Karpas-422 (cell line): ENCODE results near the gene TIMM17B. TPM values are rescaled to one million over a fixed set of nuclear protein-coding genes. Genes with fewer than 3 reads are reported as not detected.
A peak's percentile ranks its signal among the peaks of the same experiment; 100 is the strongest.

Experiments
- DNase-seq: peaks from one replicate; pipeline ENCODE4 v3.0.0-alpha.2; 2015
- H2AFZ ChIP-seq: fragments of 200-600 bp; sonication (generic); 2 replicates; pipeline ENCODE4 v1.6.1; 2014; ENCODE audit warnings: antibody characterized with exemption, low read length, mixed read lengths
- H3K27ac ChIP-seq: fragments of 200-600 bp; sonication (generic); 2 replicates; pipeline ENCODE4 v1.5.1; 2014; ENCODE audit warnings: mild to moderate bottlenecking, low read length, moderate library complexity
- H3K27me3 ChIP-seq: fragments of 200-600 bp; sonication (generic); 2 replicates; pipeline ENCODE4 v1.6.1; 2014; ENCODE audit warnings: low read length, mixed read lengths
- H3K36me3 ChIP-seq: fragments of 200-600 bp; sonication (generic); 2 replicates; pipeline ENCODE4 v1.6.1; 2014; ENCODE audit warnings: low read length, mixed read lengths; ENCODE audit not compliant: insufficient read depth
- H3K4me1 ChIP-seq: fragments of 200-600 bp; sonication (generic); 2 replicates; pipeline ENCODE4 v1.6.1; 2014; ENCODE audit warnings: mild to moderate bottlenecking, low read length, mixed read lengths
- H3K4me2 ChIP-seq: fragments of 200-600 bp; sonication (generic); 2 replicates; pipeline ENCODE4 v1.6.1; 2014; ENCODE audit warnings: low read length, low read depth, mild to moderate bottlenecking; ENCODE audit not compliant: poor library complexity, severe bottlenecking
- H3K4me3 ChIP-seq: fragments of 200-600 bp; sonication (generic); 2 replicates; pipeline ENCODE4 v1.5.1; 2014; ENCODE audit warnings: mild to moderate bottlenecking, antibody characterized with exemption, low read length, mixed read lengths
- H3K79me2 ChIP-seq: fragments of 200-600 bp; sonication (generic); 2 replicates; pipeline ENCODE4 v1.6.1; 2014; ENCODE audit warnings: mild to moderate bottlenecking, low read length, mixed read lengths
- H3K9ac ChIP-seq: fragments of 200-600 bp; sonication (generic); 2 replicates; pipeline ENCODE4 v1.6.0; 2014; ENCODE audit warnings: low read length
- H3K9me2 ChIP-seq: fragments of 200-600 bp; sonication (generic), shearing (Covaris generic); replicated peaks from 2 replicates; pipeline ENCODE4 v1.6.0; 2014; ENCODE audit warnings: mild to moderate bottlenecking, low read length, moderate library complexity; ENCODE audit not compliant: insufficient read depth
- H3K9me3 ChIP-seq: fragments of 300-700, 200-600 bp; sonication (generic); 2 replicates; pipeline ENCODE4 v1.6.1; 2014; ENCODE audit warnings: low read length, mixed read lengths
- H4K20me1 ChIP-seq: fragments of 200-600 bp; sonication (generic); 2 replicates; pipeline ENCODE4 v1.6.1; 2014; ENCODE audit warnings: mild to moderate bottlenecking, antibody characterized with exemption, low read length, low read depth; ENCODE audit not compliant: insufficient read depth
- total RNA-seq: library from RNA; depleted of rRNA; stranded (reverse); fragments of >200 nt; shearing (Covaris generic); gene quantifications from 2 replicates; pipeline ENCODE4 v1.2.3, GENCODE V29; 2014; ENCODE audit warnings: low replicate concordance

Gene TIMM17B
- total RNA-seq, 1 experiment from 2014 or later, result 84.5 TPM

DNA sequence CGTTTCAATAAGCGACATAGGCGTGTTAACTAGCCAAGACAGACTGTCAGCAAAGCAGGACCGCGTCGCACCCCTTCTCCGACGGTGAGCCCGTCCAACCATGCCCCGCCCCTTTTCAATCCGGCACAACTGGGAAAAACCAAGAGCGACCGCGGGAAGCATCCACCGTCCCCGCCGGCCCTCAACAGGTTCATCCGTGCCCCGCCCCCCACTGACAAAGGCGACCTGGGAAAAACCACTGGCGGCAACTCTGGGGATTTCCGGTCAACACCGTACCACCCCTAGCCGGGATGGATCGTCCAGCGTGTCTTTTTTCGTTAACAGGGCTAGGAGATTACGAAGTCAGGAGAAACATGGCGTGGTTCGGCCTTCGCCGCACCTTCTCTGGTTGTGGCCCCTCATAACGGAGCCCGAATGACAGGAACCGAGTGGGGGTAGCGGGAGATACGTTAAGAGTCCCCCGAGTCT is 377 bp downstream of the TIMM17B start:
- Histone ChIP-seq H3K9ac (peak overlapping the region; percentile 89), H3K27me3 (no peaks in the 10 kb centered on the region), H3K79me2 (peaks cover 23% of the 10 kb centered on the region), H3K27ac (peak overlapping the region; percentile 66; the same call in 1 of the 2 replicates), H4K20me1 (peaks cover 6% of the 10 kb centered on the region; the same call in 1 of the 2 replicates), H3K36me3 (no peaks in the 10 kb centered on the region), H3K4me3 (peak overlapping the region; percentile 82), H3K4me2 (peak overlapping the region; percentile 79), H2AFZ (0 out of 2 replicates have a peak overlapping the region, but pooled peaks have one; percentile 61), H3K9me2 (no peaks in the 10 kb centered on the region), H3K4me1 (peaks cover 19% of the 10 kb centered on the region), H3K9me3 (no peaks in the 10 kb centered on the region)
- DNase-seq, result peak; percentile 75

DNA sequence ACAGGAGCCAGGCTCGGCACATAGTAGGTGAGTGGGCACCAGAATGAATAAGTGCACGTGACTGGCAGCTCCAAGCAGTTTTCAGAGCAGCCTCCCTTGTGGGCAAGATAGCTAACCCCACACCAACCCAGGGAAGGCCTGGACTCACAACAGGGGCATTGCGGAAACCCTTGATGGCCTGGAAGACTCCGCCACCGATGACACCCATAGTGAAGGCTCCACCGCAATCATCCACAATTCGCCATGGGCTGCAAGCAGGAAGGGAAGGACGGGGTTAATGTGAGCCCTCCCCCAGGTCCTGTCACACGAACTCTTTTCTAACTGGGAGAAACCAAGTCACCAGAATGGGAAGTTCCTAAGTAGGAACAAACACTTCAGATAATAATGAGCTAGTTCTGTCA is 957 bp downstream of the TIMM17B start:
- Histone ChIP-seq H3K9ac (peak overlapping the region; percentile 89), H4K20me1 (peaks cover 6% of the 10 kb centered on the region; the same call in 1 of the 2 replicates), H3K9me3 (no peaks in the 10 kb centered on the region), H3K27ac (no peak overlapping the region), H3K36me3 (no peaks in the 10 kb centered on the region), H3K27me3 (no peaks in the 10 kb centered on the region), H3K4me2 (peak overlapping the region; percentile 79), H3K4me1 (peaks cover 24% of the 10 kb centered on the region), H2AFZ (no peak overlapping the region), H3K9me2 (no peaks in the 10 kb centered on the region), H3K79me2 (peaks cover 23% of the 10 kb centered on the region), H3K4me3 (peak overlapping the region; percentile 82)
- DNase-seq, result no peak

DNA sequence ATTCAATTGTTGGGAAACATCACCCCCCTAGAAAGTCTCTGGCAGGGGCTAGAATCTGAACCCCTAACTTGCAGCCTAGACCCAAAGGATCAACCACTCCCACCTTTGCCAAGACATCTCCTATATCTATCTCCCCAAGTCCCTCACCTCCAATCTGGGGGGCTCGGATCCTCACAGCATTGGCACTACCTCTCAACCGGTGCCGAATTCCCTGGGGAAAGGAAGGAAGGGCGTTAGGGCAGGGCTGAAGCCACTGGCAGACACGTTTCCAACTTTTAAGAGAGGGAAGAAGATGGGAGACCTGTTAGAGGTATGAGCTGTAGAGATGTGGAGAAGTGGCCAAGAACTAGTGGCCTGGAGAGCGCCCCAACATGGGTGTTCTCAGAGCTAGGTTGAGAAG is 2.7 kb downstream of the TIMM17B start:
- Histone ChIP-seq H3K27ac (no peak overlapping the region), H3K4me2 (no peak overlapping the region), H3K9me3 (no peaks in the 10 kb centered on the region), H4K20me1 (peaks cover 6% of the 10 kb centered on the region; the same call in 1 of the 2 replicates), H3K79me2 (peaks cover 23% of the 10 kb centered on the region), H3K4me3 (no peak overlapping the region), H3K9me2 (no peaks in the 10 kb centered on the region), H3K36me3 (no peaks in the 10 kb centered on the region), H3K27me3 (no peaks in the 10 kb centered on the region), H2AFZ (no peak overlapping the region), H3K4me1 (peaks cover 30% of the 10 kb centered on the region), H3K9ac (no peak overlapping the region)
- DNase-seq, result no peak

- peaks cover 13% of the 10 kb centered on the region for H3K79me2 ChIP-seq
- no peak overlapping the region for H3K4me3 ChIP-seq
- H3K4me2 ChIP-seq, result no peak overlapping the region
- H3K9me3 ChIP-seq, result no peaks in the 10 kb centered on the region
- H3K9me2 ChIP-seq, result no peaks in the 10 kb centered on the region
- H3K27ac ChIP-seq, result no peak overlapping the region
- H4K20me1 ChIP-seq, result peaks cover 6% of the 10 kb centered on the region; the same call in 1 of the 2 replicates
- DNase-seq, result no peak
- H3K9ac ChIP-seq, result no peak overlapping the region
- no peaks in the 10 kb centered on the region for H3K27me3 ChIP-seq
- H3K4me1 ChIP-seq, result peaks cover 21% of the 10 kb centered on the region
- no peak overlapping the region for H2AFZ ChIP-seq
- H3K36me3 ChIP-seq, result no peaks in the 10 kb centered on the region
Measured at GRCh38 chrX:48893556-48894348, 3.8 kb downstream of the TIMM17B start.

GRCh38 chrX:48892896-48893295 is 4.7 kb downstream of the TIMM17B start:
- Histone ChIP-seq H3K9ac (no peak overlapping the region), H3K27ac (no peak overlapping the region), H3K27me3 (no peaks in the 10 kb centered on the region), H3K36me3 (no peaks in the 10 kb centered on the region), H4K20me1 (peaks cover 6% of the 10 kb centered on the region; the same call in 1 of the 2 replicates), H3K4me3 (no peak overlapping the region), H3K4me1 (peaks cover 17% of the 10 kb centered on the region), H3K79me2 (peaks cover 13% of the 10 kb centered on the region), H3K4me2 (no peak overlapping the region), H3K9me3 (no peaks in the 10 kb centered on the region), H3K9me2 (no peaks in the 10 kb centered on the region), H2AFZ (no peak overlapping the region)
- no peak for DNase-seq

GRCh38 chrX:48891402-48892288 is 5.9 kb downstream of the TIMM17B start:
- H3K9me2 ChIP-seq, result no peaks in the 10 kb centered on the region
- no peak overlapping the region for H2AFZ ChIP-seq
- H3K9me3 ChIP-seq, result no peaks in the 10 kb centered on the region
- peaks cover 6% of the 10 kb centered on the region; the same call in 1 of the 2 replicates for H4K20me1 ChIP-seq
- H3K4me1 ChIP-seq, result peaks cover 15% of the 10 kb centered on the region
- no peaks in the 10 kb centered on the region for H3K36me3 ChIP-seq
- H3K4me2 ChIP-seq, result peak overlapping the region; percentile 66
- peak overlapping the region; percentile 24 for H3K9ac ChIP-seq
- DNase-seq, result peak; percentile 79
- peaks cover 4% of the 10 kb centered on the region for H3K79me2 ChIP-seq
- H3K27me3 ChIP-seq, result no peaks in the 10 kb centered on the region
- H3K4me3 ChIP-seq, result peak overlapping the region; percentile 35
- no peak overlapping the region for H3K27ac ChIP-seq

- H3K27me3 ChIP-seq, result no peaks in the 10 kb centered on the region
- peak overlapping the region; percentile 66 for H3K4me2 ChIP-seq
- DNase-seq, result no peak
- no peaks in the 10 kb centered on the region for H3K9me2 ChIP-seq
- no peaks in the 10 kb centered on the region for H3K9me3 ChIP-seq
- peaks cover 11% of the 10 kb centered on the region for H3K4me1 ChIP-seq
- H3K36me3 ChIP-seq, result no peaks in the 10 kb centered on the region
- no peak overlapping the region for H3K27ac ChIP-seq
- H4K20me1 ChIP-seq, result peaks cover 6% of the 10 kb centered on the region; the same call in 1 of the 2 replicates
- no peaks in the 10 kb centered on the region for H3K79me2 ChIP-seq
- peak overlapping the region; percentile 24 for H3K9ac ChIP-seq
- H3K4me3 ChIP-seq, result peak overlapping the region; percentile 35
- no peak overlapping the region for H2AFZ ChIP-seq
Measured at GRCh38 chrX:48890934-48891401, 6.6 kb downstream of the TIMM17B start.
